CD14-positive monocyte (primary cell): ENCODE measurements around the gene IL18R1. TPM values are rescaled to one million over a fixed set of nuclear protein-coding genes. Genes with fewer than 3 reads are reported as not detected.
A peak's percentile ranks its signal among the peaks of the same experiment; 100 is the strongest.

Source experiments
- DNase-seq, 3 donors: peaks; one replicate each; pipeline ENCODE4 v3.0.0-alpha.2; 2011 to 2022
- H2AFZ ChIP-seq: 2 replicates; pipeline ENCODE4 v1.6.0; 2012; ENCODE audit warnings: mild to moderate bottlenecking, low read depth, low read length, inconsistent platforms; ENCODE audit not compliant: insufficient read depth, poor library complexity, severe bottlenecking
- H3K27ac ChIP-seq, 2 donors: 1 replicate in 1 of 2; 2 replicates in 1 of 2; pipeline ENCODE4 v1.5.1; 2012 to 2013; ENCODE audit warnings: low read length in 2 of 2, control low read depth in 1 of 2, inconsistent platforms in 1 of 2, low read depth in 1 of 2, mild to moderate bottlenecking in 1 of 2
- H3K27me3 ChIP-seq, 2 donors: one replicate each; pipeline versions ENCODE4 v1.6.0 to v1.6.1; 2011 to 2013; ENCODE audit warnings: low read length in 2 of 2; ENCODE audit not compliant: control insufficient read depth in 2 of 2, insufficient read depth in 2 of 2
- H3K36me3 ChIP-seq, 2 donors: replicated peaks in 1 of 2; 1 replicate in 1 of 2; 2 replicates in 1 of 2; pipeline versions ENCODE4 v1.5.1 to v1.6.1; 2012 to 2013; ENCODE audit warnings: low read length in 2 of 2, control low read depth in 1 of 2, inconsistent platforms in 1 of 2, mild to moderate bottlenecking in 1 of 2; ENCODE audit not compliant: insufficient read depth in 2 of 2, control insufficient read depth in 1 of 2
- H3K4me1 ChIP-seq, 2 donors: 1 replicate in 1 of 2; 2 replicates in 1 of 2; pipeline versions ENCODE4 v1.5.1 to v1.6.1; 2012 to 2013; ENCODE audit warnings: low read length in 2 of 2, control low read depth in 1 of 2, inconsistent platforms in 1 of 2, mild to moderate bottlenecking in 1 of 2, moderate library complexity in 1 of 2; ENCODE audit not compliant: insufficient read depth in 2 of 2, control insufficient read depth in 1 of 2
- H3K4me2 ChIP-seq: replicated peaks from 2 replicates; pipeline ENCODE3; 2012; ENCODE audit warnings: low read length, moderate library complexity, mild to moderate bottlenecking; ENCODE audit not compliant: poor library complexity, severe bottlenecking; ENCODE audit errors: extremely low read depth
- H3K4me3 ChIP-seq, 3 experiments: fragments of 200-600 bp in 1 of 3; sonication (generic) in 1 of 3; replicated peaks in 1 of 3; 1 replicate in 2 of 3; 2 replicates in 1 of 3; pipeline ENCODE4 v1.5.1; 2011 to 2013; ENCODE audit warnings: low read length in 3 of 3, mild to moderate bottlenecking in 3 of 3, control low read depth in 2 of 3, low read depth in 2 of 3, inconsistent platforms in 1 of 3, moderate library complexity in 1 of 3
- H3K79me2 ChIP-seq: 2 replicates; pipeline ENCODE4 v1.6.0; 2012; ENCODE audit warnings: mild to moderate bottlenecking, control low read depth, inconsistent platforms, low read length, moderate library complexity; ENCODE audit not compliant: insufficient read depth
- H3K9ac ChIP-seq: 2 replicates; pipeline ENCODE4 v1.6.0; 2017; ENCODE audit warnings: low read length, mild to moderate bottlenecking; ENCODE audit not compliant: insufficient read depth, poor library complexity, severe bottlenecking
- H3K9me3 ChIP-seq, 2 donors: replicated peaks in 1 of 2; 1 replicate in 1 of 2; 2 replicates in 1 of 2; pipeline versions ENCODE4 v1.5.1 to v1.6.1; 2012 to 2013; ENCODE audit warnings: low read length in 2 of 2, control low read depth in 1 of 2; ENCODE audit not compliant: control insufficient read depth in 1 of 2, insufficient read depth in 1 of 2
- H4K20me1 ChIP-seq: 2 replicates; pipeline ENCODE4 v1.6.0; 2012; ENCODE audit warnings: mild to moderate bottlenecking, low read length, control low read depth, moderate library complexity; ENCODE audit not compliant: insufficient read depth
- H3K27ac Mint-ChIP-seq, 7 donors: one replicate each; pipeline ENCODE4 v1.8.0; 2020; ENCODE audit warnings: mild to moderate bottlenecking in 7 of 7, mixed read lengths in 7 of 7, moderate library complexity in 6 of 7, inconsistent platforms in 2 of 7
- H3K27me3 Mint-ChIP-seq, 3 donors: one replicate each; pipeline ENCODE4 v1.8.0; 2021 to 2022; ENCODE audit warnings: low read depth in 3 of 3, mild to moderate bottlenecking in 3 of 3, mixed read lengths in 3 of 3, moderate library complexity in 3 of 3, inconsistent platforms in 1 of 3
- H3K36me3 Mint-ChIP-seq, 2 donors: one replicate each; pipeline ENCODE4 v1.8.0; 2020; ENCODE audit warnings: mixed read lengths in 2 of 2, inconsistent platforms in 1 of 2, mild to moderate bottlenecking in 1 of 2
- H3K4me1 Mint-ChIP-seq: one replicate; pipeline ENCODE4 v1.8.0; 2020; ENCODE audit warnings: mild to moderate bottlenecking, mixed read lengths
- H3K4me3 Mint-ChIP-seq, 2 donors: one replicate each; pipeline ENCODE4 v1.8.0; 2020; ENCODE audit warnings: mild to moderate bottlenecking in 2 of 2, mixed read lengths in 2 of 2, moderate library complexity in 1 of 2
- H3K9me3 Mint-ChIP-seq, 7 donors: one replicate each; pipeline ENCODE4 v1.8.0; 2020 to 2022; ENCODE audit warnings: mixed read lengths in 7 of 7, mild to moderate bottlenecking in 6 of 7, moderate library complexity in 6 of 7, inconsistent platforms in 2 of 7
- WGBS: methylation state at CpG from one replicate; pipeline ENCODE4 v1.1.5; 2013; ENCODE audit warnings: missing lambda C conversion rate; ENCODE audit not compliant: insufficient coverage; 5-methylcytosine and 5-hydroxymethylcytosine counted together
- intact Hi-C, 2 donors: fragments of 100-400 bp; cut with micrococcal nuclease; formaldehyde crosslinking; loops; one replicate each; pipeline versions ENCODE4 v1.15.0 to v1.15.1; 2023
- polyA plus RNA-seq, 3 donors: library from polyadenylated mRNA; depleted of rRNA in 1 of 3; unstranded in 2 of 3; stranded (reverse) in 1 of 3; fragments of 300-500 nt in 2 of 3; fragments of >200 nt in 1 of 3; fragmentation: Illumina TruSeq in 2 of 3; gene quantifications; 1 replicate in 2 of 3; 2 replicates in 1 of 3; pipeline ENCODE4 v1.2.3, GENCODE V29; 2012 to 2021
- TF ChIP-seq, protein P1 (sequence below): fragments of 200-600 bp; IDR thresholded peaks from one replicate; pipeline ENCODE4 v1.8.0; 2022; ENCODE audit warnings: antibody characterized with exemption, mild to moderate bottlenecking

IL18R1 gene
- polyA plus RNA-seq, 3 donors = 0.03 to 0.15 (median 0.11) TPM

DNA sequence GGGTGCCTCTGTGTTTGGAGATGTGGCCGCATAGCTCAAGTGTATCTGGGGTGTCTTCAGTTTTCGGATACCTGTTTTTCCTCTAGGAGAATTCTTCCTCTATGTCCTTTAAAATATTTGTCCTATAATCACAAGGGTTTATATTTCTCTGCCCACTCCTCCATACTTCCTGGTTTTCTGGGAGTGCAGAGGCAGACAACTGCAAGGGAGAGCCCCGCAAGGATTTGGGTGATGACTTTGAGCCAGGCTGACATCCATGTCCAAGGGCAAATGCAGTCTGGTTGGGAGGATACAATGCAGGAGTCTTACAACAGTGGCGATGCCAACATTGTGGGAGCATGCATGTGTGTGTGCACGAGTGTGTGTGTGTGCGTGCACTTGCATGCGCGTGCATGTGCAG, 42.1 kb upstream of the IL18R1 start:
- no peaks in the 10 kb centered on the region for H3K79me2 ChIP-seq
- Mint-ChIP-seq H3K9me3 (peaks cover 0 to 2% (median 0%) of the 10 kb centered on the region in 7 donors), H3K4me1 (peaks cover 13% of the 10 kb centered on the region), H3K36me3 (no peaks in the 10 kb centered on the region), H3K4me3 (peak overlapping the region in 1 of 2 donors; percentile 60), H3K27me3 (peaks cover 31 to 45% (median 40%) of the 10 kb centered on the region in 3 donors), H3K27ac (peak overlapping the region in 1 of 7 donors; percentile 8)
- H3K27ac ChIP-seq = no peak overlapping the region
- TF ChIP-seq, protein P1, sequence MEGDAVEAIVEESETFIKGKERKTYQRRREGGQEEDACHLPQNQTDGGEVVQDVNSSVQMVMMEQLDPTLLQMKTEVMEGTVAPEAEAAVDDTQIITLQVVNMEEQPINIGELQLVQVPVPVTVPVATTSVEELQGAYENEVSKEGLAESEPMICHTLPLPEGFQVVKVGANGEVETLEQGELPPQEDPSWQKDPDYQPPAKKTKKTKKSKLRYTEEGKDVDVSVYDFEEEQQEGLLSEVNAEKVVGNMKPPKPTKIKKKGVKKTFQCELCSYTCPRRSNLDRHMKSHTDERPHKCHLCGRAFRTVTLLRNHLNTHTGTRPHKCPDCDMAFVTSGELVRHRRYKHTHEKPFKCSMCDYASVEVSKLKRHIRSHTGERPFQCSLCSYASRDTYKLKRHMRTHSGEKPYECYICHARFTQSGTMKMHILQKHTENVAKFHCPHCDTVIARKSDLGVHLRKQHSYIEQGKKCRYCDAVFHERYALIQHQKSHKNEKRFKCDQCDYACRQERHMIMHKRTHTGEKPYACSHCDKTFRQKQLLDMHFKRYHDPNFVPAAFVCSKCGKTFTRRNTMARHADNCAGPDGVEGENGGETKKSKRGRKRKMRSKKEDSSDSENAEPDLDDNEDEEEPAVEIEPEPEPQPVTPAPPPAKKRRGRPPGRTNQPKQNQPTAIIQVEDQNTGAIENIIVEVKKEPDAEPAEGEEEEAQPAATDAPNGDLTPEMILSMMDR = no peak
- intact Hi-C loops = loop anchor here in 1 of 2 donors (10.0 kb wide), 1 partner anchor 59 kb away; no protein-coding TSS in a partner anchor
- no peaks in the 10 kb centered on the region for H3K9me3 ChIP-seq
- H3K27me3 ChIP-seq = peaks cover 25 to 28% of the 10 kb centered on the region in 2 donors
- no peak for DNase-seq
- no peak overlapping the region for H3K4me3 ChIP-seq
- no peaks in the 10 kb centered on the region for H4K20me1 ChIP-seq
- no peak overlapping the region for H2AFZ ChIP-seq
- H3K4me2 ChIP-seq = no peak overlapping the region
- H3K4me1 ChIP-seq = peaks cover 6 to 7% of the 10 kb centered on the region in 2 donors
- H3K9ac ChIP-seq = no peak overlapping the region
- no peaks in the 10 kb centered on the region for H3K36me3 ChIP-seq
- WGBS = 88% methylated on average over 4 of the region's 8 CpGs

DNA sequence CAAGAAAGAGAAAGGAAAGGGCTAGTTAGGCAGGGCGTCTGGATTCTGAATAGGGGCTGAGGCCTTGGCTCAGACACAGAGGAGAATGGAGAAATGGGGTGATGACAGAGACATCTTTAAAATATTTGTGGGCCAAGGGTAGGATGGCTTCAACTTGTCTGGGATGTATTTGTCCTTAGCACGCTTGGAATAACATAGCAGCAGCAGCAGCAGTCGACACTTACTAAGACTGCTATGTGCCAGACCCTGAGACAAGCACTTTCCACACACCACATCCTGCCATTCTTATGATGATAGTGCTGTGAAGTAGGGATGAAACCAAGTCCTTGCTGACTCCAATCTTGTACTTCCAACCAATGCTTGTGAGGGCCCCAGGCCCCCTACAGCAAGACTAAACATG, 41.6 kb upstream of the IL18R1 start:
- Mint-ChIP-seq H3K27me3 (peaks cover 31 to 40% (median 37%) of the 10 kb centered on the region in 3 donors), H3K36me3 (no peaks in the 10 kb centered on the region), H3K9me3 (peaks cover 0 to 2% (median 0%) of the 10 kb centered on the region in 7 donors), H3K4me3 (peak overlapping the region in 1 of 2 donors; percentile 60), H3K27ac (peak overlapping the region in 1 of 7 donors; percentile 8), H3K4me1 (peaks cover 13% of the 10 kb centered on the region)
- peaks cover 6 to 7% of the 10 kb centered on the region in 2 donors for H3K4me1 ChIP-seq
- no peak overlapping the region for H3K27ac ChIP-seq
- H4K20me1 ChIP-seq = no peaks in the 10 kb centered on the region
- WGBS = 83% methylated on average over 1 of the region's 3 CpGs
- H3K4me2 ChIP-seq = no peak overlapping the region
- no peaks in the 10 kb centered on the region for H3K9me3 ChIP-seq
- no peaks in the 10 kb centered on the region for H3K79me2 ChIP-seq
- no peaks in the 10 kb centered on the region for H3K36me3 ChIP-seq
- peaks cover 25% of the 10 kb centered on the region in 2 donors for H3K27me3 ChIP-seq
- H3K4me3 ChIP-seq = no peak overlapping the region
- TF ChIP-seq, protein P1 = no peak
- H2AFZ ChIP-seq = no peak overlapping the region
- H3K9ac ChIP-seq = no peak overlapping the region
- DNase-seq = no peak
- intact Hi-C loops = loop anchor here in 1 of 2 donors (10.0 kb wide), 1 partner anchor 59 kb away; no protein-coding TSS in a partner anchor
